A673 (cell line): ENCODE results near the gene PRDM16. TPM values are rescaled to one million over a fixed set of nuclear protein-coding genes. Genes with fewer than 3 reads are reported as not detected.

Source experiments
- BruUV-seq: library from RNA; stranded (reverse); fragments of 400-500 nt; replicated peaks from 2 replicates; lab custom pipeline; 2021; lab: Mats Ljungman, UMichigan
- CTCF ChIA-PET: fragments of 300-600 bp; sonication (Branson Sonifier 250); formaldehyde crosslinking; loops from one replicate; lab custom pipeline; 2022; ENCODE audit warnings: antibody characterized with exemption; lab: Charles Lee
- POLR2A ChIA-PET: fragments of 300-600 bp; sonication (Branson Sonifier 250); formaldehyde crosslinking; loops from one replicate; lab custom pipeline; 2022; ENCODE audit warnings: antibody characterized with exemption; ENCODE audit not compliant: low non-redundant PET; lab: Charles Lee
- DNase-seq: peaks from one replicate; pipeline ENCODE4 v3.0.0-alpha.2; 2015; ENCODE audit warnings: low spot score
- H3K27ac ChIP-seq: fragments of 200-600 bp; sonication (generic); 2 replicates; pipeline ENCODE4 v1.5.1; 2016; ENCODE audit warnings: mixed run types, low read depth, mild to moderate bottlenecking, mixed read lengths, antibody characterized with exemption, low read length; ENCODE audit not compliant: poor library complexity, severe bottlenecking
- H3K27me3 ChIP-seq: fragments of 200-600 bp; sonication (generic); replicated peaks from 2 replicates; pipeline ENCODE4 v1.6.1; 2017; ENCODE audit warnings: mixed run types, low read depth, mild to moderate bottlenecking, mixed read lengths, antibody characterized with exemption, low read length; ENCODE audit not compliant: insufficient read depth, poor library complexity
- H3K36me3 ChIP-seq: fragments of 200-600 bp; sonication (generic); 2 replicates; pipeline ENCODE4 v1.6.1; 2016; ENCODE audit warnings: mixed run types, mild to moderate bottlenecking, mixed read lengths, antibody characterized with exemption, low read length; ENCODE audit not compliant: insufficient read depth, poor library complexity, severe bottlenecking
- H3K4me1 ChIP-seq: fragments of 200-600 bp; sonication (generic); 2 replicates; pipeline ENCODE4 v1.6.1; 2017; ENCODE audit warnings: mixed run types, mild to moderate bottlenecking, mixed read lengths, antibody characterized with exemption, low read length; ENCODE audit not compliant: insufficient read depth, poor library complexity, severe bottlenecking
- H3K4me3 ChIP-seq: fragments of 200-600 bp; sonication (generic); 2 replicates; pipeline ENCODE4 v1.5.1; 2016; ENCODE audit warnings: low read depth, mixed run types, mild to moderate bottlenecking, mixed read lengths, low read length; ENCODE audit not compliant: poor library complexity, severe bottlenecking
- H3K9me3 ChIP-seq: fragments of 200-600 bp; sonication (generic); 2 replicates; pipeline ENCODE4 v1.6.1; 2016; ENCODE audit warnings: mixed run types, low read depth, mild to moderate bottlenecking, mixed read lengths, antibody characterized with exemption, low read length; ENCODE audit not compliant: poor library complexity, severe bottlenecking
- EZH2 ChIP-seq: fragments of 200-600 bp; sonication (generic); IDR thresholded peaks from 2 replicates; pipeline ENCODE4 v1.6.1; 2017; ENCODE audit warnings: borderline replicate concordance, low read depth, mild to moderate bottlenecking, mixed read lengths, antibody characterized with exemption, low read length; ENCODE audit not compliant: poor library complexity, severe bottlenecking
- intact Hi-C: fragments of 100-400 bp; cut with micrococcal nuclease; formaldehyde crosslinking; loops from one replicate; pipeline ENCODE4 v1.10.0; 2022; ENCODE audit not compliant: unreplicated experiment
- total RNA-seq: library from RNA; stranded (reverse); gene quantifications from 2 replicates; pipeline ENCODE4 v1.2.3, GENCODE V29; 2021
- TF ChIP-seq, protein P1 (sequence below): fragments of 300-800, 200-600 bp; sonication (generic); conservative IDR thresholded peaks from 2 replicates; pipeline ENCODE4 v1.5.1; 2017; ENCODE audit warnings: low read depth, mild to moderate bottlenecking, antibody characterized with exemption, low read length, moderate library complexity, mixed read lengths

The PRDM16 gene
- total RNA-seq, 1 experiment from 2014 or later, result 0.49 TPM

DNA sequence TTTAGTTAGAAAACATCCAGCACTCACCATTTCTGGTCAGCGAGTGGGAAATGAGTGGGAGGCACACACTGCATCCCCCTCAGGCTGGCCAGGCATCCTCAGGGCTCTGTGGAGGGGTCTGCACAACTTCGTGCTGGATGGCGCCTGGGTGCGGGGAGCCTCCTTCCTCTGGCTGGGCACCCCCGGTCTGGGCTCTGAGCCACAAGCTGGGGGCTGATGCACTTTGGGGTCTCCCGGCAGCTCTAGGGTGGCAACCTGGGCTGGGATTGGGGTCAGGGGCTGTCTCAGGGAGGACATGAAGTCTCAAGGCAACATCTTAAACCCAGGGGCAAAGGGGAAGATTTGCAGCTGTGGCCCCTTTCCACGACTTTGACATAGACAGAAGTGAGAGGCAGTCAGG lies 23.5 kb downstream of the PRDM16 start:
- POLR2A ChIA-PET, result no interaction called here
- CTCF ChIA-PET, result no interaction called here
- no TSS peak for BruUV-seq
- no peak overlapping the region for H3K4me3 ChIP-seq
- no peaks in the 10 kb centered on the region for H3K36me3 ChIP-seq
- no peak for TF ChIP-seq EZH2
- TF ChIP-seq, protein P1, sequence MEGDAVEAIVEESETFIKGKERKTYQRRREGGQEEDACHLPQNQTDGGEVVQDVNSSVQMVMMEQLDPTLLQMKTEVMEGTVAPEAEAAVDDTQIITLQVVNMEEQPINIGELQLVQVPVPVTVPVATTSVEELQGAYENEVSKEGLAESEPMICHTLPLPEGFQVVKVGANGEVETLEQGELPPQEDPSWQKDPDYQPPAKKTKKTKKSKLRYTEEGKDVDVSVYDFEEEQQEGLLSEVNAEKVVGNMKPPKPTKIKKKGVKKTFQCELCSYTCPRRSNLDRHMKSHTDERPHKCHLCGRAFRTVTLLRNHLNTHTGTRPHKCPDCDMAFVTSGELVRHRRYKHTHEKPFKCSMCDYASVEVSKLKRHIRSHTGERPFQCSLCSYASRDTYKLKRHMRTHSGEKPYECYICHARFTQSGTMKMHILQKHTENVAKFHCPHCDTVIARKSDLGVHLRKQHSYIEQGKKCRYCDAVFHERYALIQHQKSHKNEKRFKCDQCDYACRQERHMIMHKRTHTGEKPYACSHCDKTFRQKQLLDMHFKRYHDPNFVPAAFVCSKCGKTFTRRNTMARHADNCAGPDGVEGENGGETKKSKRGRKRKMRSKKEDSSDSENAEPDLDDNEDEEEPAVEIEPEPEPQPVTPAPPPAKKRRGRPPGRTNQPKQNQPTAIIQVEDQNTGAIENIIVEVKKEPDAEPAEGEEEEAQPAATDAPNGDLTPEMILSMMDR, result no peak
- no peak for DNase-seq
- no peaks in the 10 kb centered on the region for H3K9me3 ChIP-seq
- intact Hi-C loops, result no loop called here
- H3K27me3 ChIP-seq, result peaks cover 62% of the 10 kb centered on the region
- H3K27ac ChIP-seq, result no peak overlapping the region
- no peaks in the 10 kb centered on the region for H3K4me1 ChIP-seq

GRCh38 chr1:3093898-3094626 lies 25.1 kb downstream of the PRDM16 start:
- TF ChIP-seq, protein P1, result no peak
- TF ChIP-seq EZH2, result no peak
- Histone ChIP-seq H3K9me3 (no peaks in the 10 kb centered on the region), H3K27ac (no peak overlapping the region), H3K36me3 (no peaks in the 10 kb centered on the region), H3K4me1 (no peaks in the 10 kb centered on the region), H3K4me3 (no peak overlapping the region), H3K27me3 (peaks cover 72% of the 10 kb centered on the region)
- BruUV-seq, result no TSS peak
- POLR2A ChIA-PET, result no interaction called here
- intact Hi-C loops, result no loop called here
- CTCF ChIA-PET, result no interaction called here
- no peak for DNase-seq

DNA sequence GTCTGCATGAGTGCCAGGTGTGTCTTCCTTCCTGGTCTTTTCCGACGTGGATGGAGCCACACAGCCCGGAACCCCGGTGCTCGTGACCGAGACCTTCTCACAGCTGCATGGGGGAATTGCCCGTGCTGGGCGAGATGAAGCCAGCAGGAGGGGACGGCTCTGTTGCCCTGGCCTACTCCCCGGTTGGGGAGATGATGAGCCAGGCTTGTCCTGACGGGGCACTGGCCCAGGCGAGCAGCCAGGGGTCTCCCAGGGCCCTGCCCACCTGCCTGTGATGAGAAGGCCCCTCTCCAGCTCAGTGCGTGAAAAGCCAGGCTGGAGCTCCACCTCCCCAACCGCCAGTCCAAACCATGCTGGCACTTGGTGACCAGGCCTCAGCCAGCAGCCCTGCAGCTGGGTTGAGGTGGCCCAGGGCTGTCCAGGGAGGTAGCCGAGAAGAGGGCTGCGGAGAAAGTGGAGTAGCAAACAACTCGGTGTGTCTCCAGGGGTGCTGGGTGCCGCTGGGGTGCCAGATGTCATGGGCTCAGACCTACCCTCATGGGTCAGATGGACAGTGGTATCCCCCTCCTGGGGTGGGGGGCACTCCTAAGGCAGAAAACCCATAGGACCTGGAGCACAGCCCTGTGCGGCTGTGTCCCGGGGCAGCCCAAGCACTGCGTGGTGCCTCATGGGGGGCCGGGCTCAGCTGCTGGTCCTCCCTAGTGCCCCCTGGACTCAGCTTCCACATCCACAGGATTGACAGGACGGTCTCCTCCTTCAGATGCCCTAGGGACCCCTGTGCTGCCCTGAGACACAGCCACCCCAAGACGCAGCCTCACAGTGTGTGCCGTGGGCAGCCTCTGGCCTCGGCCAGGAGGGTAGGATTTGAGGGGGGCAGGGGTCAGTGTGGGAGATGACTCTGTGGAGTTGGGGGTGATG lies 26.1 kb downstream of the PRDM16 start:
- Histone ChIP-seq H3K4me1 (no peaks in the 10 kb centered on the region), H3K27me3 (peaks cover 81% of the 10 kb centered on the region), H3K9me3 (no peaks in the 10 kb centered on the region), H3K27ac (no peak overlapping the region), H3K36me3 (no peaks in the 10 kb centered on the region), H3K4me3 (no peak overlapping the region)
- ChIA-PET CTCF (no interaction called here), POLR2A (no interaction called here)
- no peak for DNase-seq
- intact Hi-C loops, result no loop called here
- BruUV-seq, result no TSS peak
- no peak for TF ChIP-seq EZH2
- TF ChIP-seq, protein P1, result no peak
